Esophagus muscularis mucosa (tissue), 3 donors: Measurements from ENCODE around the gene PTGDR2.

Experiments
- CTCF ChIP-seq, 3 experiments: fragments of 200-600 bp in 2 of 3; fragments of 450-650 bp in 1 of 3; sonication (generic) in 2 of 3; IDR thresholded peaks; one replicate each; pipeline ENCODE4 v1.5.1; 2017 to 2019; ENCODE audit warnings: antibody characterized with exemption in 3 of 3, mild to moderate bottlenecking in 2 of 3, moderate library complexity in 1 of 3
- POLR2A ChIP-seq: fragments of 450-650 bp; IDR thresholded peaks from one replicate; pipeline ENCODE4 v1.6.1; 2017; ENCODE audit warnings: antibody characterized with exemption, moderate library complexity, mild to moderate bottlenecking, low read depth
- POLR2AphosphoS5 ChIP-seq, 2 donors: sonication (generic); formaldehyde crosslinking; IDR thresholded peaks; one replicate each; pipeline ENCODE4 v1.6.1; 2017; ENCODE audit warnings: antibody characterized with exemption in 2 of 2

- TF ChIP-seq CTCF (IDR thresholded peaks at IDR 0.05), result no peak
- TF ChIP-seq POLR2AphosphoS5 (IDR thresholded peaks at IDR 0.05), result no peak
- TF ChIP-seq POLR2A, result no peak
These were observed 18.8 kb downstream of the PTGDR2 start for GRCh38 chr11:60836866-60837515.
